Measurements from ENCODE around the gene KIF23. TPM values are rescaled to one million over a fixed set of nuclear protein-coding genes. Genes with fewer than 3 reads are reported as not detected.
A peak's percentile ranks its signal among the peaks of the same experiment; 100 is the strongest.
"Not testable (repeated sequence)": the region's sequence is repeated elsewhere in the genome, so short reads cannot be mapped to it uniquely, and the experiment has no call there.

KIF23 gene
- 5.4 and 11.1 TPM in 2 replicates for total RNA-seq

GRCh38 chr15:69413822-69414700 is at the start of gene KIF23:
TSS of gene KIF23 (plus strand) at chr15:69414349. CDS start at chr15:69414466, 117 bp downstream.
- DNase-seq (ENCODE audit: low read depth in 2 of 2), result peak; percentile 92 to 94

DNA sequence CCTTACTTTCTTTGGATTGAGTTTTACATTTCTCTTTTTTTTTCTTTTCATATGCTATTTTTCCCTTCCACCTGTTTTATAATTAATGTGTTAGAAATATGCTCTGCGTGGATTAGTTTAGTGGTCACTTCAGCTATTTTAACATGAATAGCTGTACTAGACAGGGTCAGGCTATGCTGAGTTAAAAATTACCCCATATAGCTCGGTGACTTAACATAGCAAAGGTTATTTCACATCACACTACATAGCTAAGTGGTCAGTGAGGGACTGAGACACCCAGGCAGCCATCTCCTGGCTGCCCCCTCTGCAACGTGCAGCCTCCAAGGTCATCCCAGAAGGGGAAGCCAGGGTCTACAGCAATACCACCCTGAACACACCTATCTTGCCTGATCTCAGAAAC is 46.9 kb upstream of the KIF23 start:
- no peak for DNase-seq (ENCODE audit: low read depth in 2 of 2)

- DNase-seq (ENCODE audit: low read depth in 2 of 2), result no peak
Observed at GRCh38 chr15:69369631-69370030, 44.5 kb upstream of the KIF23 start.

DNA sequence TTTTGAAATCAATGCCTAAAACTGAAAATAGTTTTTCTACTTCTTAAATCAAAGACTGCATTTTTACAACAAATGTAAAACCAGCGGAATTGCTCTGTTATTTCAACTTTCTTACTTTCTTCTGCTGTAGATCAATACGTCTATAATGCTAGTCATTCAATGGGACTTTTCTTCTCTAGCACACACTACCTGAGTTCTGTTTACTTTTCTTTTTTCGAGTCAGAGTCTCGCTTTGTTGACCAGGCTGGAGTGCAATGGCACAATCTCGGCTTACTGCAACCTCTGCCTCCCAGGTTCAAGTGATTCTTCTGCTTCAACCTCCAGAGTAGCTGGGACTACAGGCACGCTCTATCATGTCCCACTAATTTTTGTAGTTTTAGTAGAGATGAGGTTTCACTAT is 40.7 kb upstream of the KIF23 start:
- DNase-seq (ENCODE audit: low read depth in 2 of 2), result no peak

DNA sequence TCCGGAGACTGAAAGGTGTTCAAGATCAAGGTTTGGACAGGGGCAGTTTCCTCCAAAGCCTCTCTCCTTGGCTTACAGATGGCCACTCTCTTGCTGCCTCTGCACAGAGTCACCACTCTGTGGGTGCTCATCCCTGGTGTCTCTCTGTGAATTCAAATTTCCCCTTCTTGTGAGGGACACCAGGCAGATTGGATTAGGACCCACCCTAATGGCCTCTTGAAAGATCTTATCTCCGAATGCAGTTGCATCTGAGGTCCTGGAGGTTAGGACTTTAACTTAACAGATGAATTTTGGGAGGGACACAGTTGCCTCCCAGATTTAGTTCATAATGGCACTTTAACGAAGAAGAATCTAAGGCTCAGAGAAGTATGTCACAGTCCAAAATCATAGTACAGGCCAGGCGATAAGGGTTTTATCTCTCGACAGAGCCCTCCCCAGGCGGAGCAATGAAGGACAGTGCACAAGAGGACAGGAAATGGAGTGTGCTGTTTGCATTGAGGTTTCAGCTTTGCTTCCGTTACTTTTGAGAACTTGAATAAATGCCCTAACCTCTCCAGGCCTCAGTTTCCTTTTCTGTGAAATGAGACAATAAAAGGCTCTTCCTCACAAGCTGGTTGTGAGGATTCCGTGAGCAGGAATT is 38.9 kb upstream of the KIF23 start:
- DNase-seq (ENCODE audit: low read depth in 2 of 2), result no peak

DNA sequence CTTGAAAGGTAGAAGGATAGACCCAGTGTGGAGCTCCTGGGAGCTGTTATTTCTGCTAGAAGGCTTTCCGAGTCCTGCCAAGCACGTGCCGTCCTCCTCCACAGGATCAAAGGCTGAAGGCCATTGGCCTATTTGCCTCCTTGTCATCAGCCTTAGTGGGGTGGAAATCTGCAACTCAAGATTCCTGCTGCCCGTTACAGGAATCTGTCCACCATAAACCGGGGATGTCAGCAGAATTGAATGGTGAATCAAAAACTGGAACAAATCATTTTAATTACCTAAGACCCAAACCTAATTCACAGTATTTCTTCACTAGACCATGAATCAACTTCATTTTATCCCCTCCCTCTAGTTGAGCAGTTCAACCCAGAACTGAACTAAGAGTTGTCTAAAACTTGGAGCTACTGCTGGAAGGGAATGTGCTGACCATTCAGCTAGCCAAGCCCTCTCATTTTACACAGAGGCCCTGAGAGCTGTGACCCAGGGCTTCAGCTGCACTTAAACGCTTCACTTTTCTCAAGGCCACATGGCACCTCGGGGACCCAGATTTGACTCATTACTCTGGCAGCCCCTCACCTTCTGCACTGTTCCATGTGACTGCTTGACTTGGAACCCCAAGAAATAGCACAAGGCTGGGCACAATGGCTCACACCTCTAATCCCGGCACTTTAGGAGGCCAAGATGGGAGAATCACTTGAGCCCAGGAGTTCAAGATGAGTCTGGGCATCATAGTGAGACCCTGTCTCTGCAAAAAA is 36.8 kb upstream of the KIF23 start:
- no peak for DNase-seq (ENCODE audit: low read depth in 2 of 2)

- DNase-seq (ENCODE audit: low read depth in 2 of 2), result peak; percentile 14 to 23
Observed at GRCh38 chr15:69380100-69380725, 33.9 kb upstream of the KIF23 start.

- DNase-seq (ENCODE audit: low read depth in 2 of 2), result no peak
Observed at GRCh38 chr15:69380726-69381105, 33.4 kb upstream of the KIF23 start.

DNA sequence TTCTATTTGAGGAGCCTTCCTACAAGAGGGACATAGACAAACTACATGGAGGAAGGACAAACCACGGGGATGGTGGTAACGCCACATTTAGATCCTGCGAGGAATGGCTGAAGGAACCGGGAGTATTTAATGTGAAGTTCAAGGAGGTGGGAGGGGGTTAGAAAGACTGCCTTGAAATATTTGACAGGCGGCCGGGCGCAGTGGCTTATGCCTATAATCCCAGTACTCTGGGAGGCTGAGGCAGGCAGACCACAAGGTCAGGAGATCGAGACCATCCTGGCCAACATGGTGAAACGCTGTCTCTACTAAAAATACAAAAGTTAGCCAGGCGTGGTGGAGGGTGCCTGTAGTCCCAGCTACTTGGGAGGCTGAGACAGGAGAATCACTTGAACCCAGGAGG is 32.0 kb upstream of the KIF23 start:
- DNase-seq (ENCODE audit: low read depth in 2 of 2), result not testable (repeated sequence)

DNA sequence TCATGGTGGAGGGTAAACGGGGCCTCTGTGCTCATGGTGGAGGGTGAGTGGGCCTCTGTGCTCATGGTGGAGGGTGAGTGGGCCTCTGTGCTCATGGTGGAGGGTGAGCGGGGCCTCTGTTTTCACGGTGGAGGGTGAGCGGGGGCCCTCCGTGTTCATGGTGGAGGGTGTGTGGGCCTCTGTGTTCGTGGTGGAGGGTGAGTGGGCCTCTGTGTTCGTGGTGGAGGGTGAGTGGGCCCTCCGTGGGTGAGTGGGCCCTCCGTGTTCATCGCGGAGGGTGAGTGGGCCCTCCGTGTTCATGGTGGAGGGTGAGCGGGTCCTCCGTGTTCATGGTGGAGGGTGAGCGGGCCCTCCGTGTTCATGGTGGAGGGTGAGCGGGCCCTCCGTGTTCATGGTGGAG is 30.1 kb upstream of the KIF23 start:
- DNase-seq (ENCODE audit: low read depth in 2 of 2), result not testable (repeated sequence)

DNA sequence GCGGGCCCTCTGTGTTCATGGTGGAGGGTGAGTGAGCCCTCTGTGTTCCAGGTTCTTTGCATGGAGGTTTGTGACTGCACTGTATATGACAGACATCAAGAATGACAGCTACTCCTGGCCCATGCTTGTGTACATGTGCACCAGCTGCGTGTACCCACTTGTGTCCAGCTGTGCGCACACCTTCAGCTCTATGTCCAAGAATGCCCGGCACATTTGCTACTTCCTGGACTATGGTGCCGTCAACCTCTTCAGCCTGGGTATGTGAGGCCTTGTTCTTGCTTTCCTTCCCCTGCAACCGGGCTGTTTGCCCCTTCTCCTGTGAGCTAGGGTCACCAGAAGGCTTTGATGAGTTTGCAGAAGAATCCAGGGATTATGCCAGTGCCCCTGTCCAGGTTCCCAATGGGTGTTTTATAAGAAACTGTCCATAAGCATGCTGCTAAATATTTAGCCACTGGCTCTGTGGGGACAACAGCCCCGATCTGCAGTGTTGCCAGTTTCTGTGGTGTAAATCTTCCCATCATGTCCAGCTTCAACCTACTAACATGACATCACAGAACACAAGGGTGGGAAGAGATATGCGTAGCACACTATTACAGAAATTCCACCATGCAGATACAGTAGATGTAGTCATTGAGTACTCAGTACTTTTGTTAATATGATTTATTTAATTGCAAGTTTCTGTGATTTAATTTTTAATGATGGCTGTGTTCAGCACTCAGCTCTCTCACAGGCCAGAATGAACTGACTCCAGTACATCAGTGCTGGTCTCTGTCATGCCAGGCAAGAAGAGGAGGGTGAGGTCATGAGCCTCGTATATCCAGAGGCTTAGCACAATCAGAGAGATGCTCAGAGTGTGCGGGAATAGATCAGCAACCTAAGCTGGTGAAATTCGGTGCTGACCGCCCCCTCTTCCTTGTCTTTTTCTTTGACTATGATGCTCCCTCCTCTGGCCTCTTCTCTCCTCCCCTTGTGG is 29.2 kb upstream of the KIF23 start:
- DNase-seq (ENCODE audit: low read depth in 2 of 2), result no peak

GRCh38 chr15:69385831-69386230 is 28.3 kb upstream of the KIF23 start:
- DNase-seq (ENCODE audit: low read depth in 2 of 2), result no peak

- no peak for DNase-seq (ENCODE audit: low read depth in 2 of 2)
Observed at GRCh38 chr15:69386284-69386683, 27.9 kb upstream of the KIF23 start.

DNA sequence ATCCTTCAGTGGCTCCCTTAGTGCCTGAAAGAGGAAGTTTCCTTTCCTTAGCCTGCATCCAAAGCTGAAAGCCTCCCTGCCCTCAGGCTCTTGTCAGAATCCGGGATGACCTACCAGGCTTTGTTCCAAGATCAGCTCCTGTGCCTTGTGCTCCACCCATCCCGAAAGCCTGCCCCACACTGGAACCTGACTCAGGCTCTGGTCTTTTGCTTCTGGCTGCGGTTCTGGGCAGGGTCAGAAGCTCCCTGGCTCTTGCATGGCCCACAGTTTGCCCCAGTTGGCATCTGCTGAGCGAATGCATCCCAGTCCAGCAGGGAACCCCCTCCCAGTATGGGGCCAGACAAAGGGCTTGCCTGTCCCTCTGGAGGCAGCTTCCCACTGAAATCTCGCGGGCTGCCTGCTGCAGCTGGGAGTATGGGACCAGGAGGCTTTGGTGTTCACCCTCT is 25.9 kb upstream of the KIF23 start:
- DNase-seq (ENCODE audit: low read depth in 2 of 2), result no peak

GRCh38 chr15:69389426-69389825 is 24.7 kb upstream of the KIF23 start:
- no peak for DNase-seq (ENCODE audit: low read depth in 2 of 2)

GRCh38 chr15:69390575-69390974 is 23.6 kb upstream of the KIF23 start:
- DNase-seq (ENCODE audit: low read depth in 2 of 2), result peak in 1 of 2 donors; percentile 34

DNA sequence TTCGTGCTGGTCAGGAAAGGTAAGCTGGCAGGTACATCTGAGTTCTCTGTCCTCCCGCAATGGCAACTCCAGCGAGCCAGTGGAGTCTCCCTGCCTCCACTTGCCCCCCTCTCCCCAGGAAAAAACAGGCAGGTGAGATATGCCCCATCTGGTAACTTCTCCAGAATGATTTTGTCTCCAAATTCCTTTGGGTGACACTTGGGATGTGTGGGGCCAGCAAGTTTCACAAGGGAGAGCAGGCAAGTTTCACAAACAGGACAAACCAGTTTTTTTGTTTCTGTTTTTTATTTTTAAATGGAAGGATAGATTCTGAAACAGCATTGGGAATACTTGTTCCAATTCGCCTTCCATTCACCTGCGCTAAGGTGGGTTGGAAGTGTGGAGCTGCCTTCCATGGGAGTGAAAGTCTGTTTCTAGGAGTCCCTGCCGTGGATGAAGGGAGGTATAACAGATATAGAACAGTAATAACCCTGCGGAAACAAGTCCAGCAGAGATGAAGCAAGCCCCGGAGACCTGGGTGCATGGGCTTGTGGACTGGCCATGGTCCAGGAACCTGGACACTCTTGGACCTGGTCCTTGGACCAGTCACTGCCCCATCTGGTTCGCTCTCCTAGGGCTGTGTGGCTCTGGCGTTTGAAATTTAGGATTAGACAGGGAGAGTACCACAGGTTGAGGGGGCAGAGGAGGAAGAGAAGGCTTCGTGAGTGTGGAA is 22.9 kb upstream of the KIF23 start:
- no peak for DNase-seq (ENCODE audit: low read depth in 2 of 2)

GRCh38 chr15:69392352-69392751 is 21.8 kb upstream of the KIF23 start:
- no peak for DNase-seq (ENCODE audit: low read depth in 2 of 2)

GRCh38 chr15:69393831-69394491 is 20.2 kb upstream of the KIF23 start:
- DNase-seq (ENCODE audit: low read depth in 2 of 2), result peak in 1 of 2 donors; percentile 34
